GM18907 (cell line): ENCODE results near the gene LCLAT1.
"Not testable (repeated sequence)": the region's sequence is repeated elsewhere in the genome, so short reads cannot be mapped to it uniquely, and the experiment has no call there.

Source experiments
- ATAC-seq: cut with Tn5 transposase; IDR thresholded peaks from one replicate; pipeline ENCODE4 v1.9.1; 2021; ENCODE audit warnings: mild to moderate bottlenecking, moderate library complexity; ENCODE audit not compliant: unreplicated experiment

Gene LCLAT1

GRCh38 chr2:30484995-30485394, 37.9 kb downstream of the LCLAT1 start:
- no peak for ATAC-seq

- ATAC-seq, result no peak
These were observed 39.6 kb downstream of the LCLAT1 start for GRCh38 chr2:30486655-30487054.

- no peak for ATAC-seq
These were observed 40.6 kb downstream of the LCLAT1 start for GRCh38 chr2:30487603-30488002.

- ATAC-seq, result no peak
These were observed 41.1 kb downstream of the LCLAT1 start for GRCh38 chr2:30488012-30488659.

GRCh38 chr2:30491225-30491624, 44.2 kb downstream of the LCLAT1 start:
- no peak for ATAC-seq

GRCh38 chr2:30492185-30492584, 45.1 kb downstream of the LCLAT1 start:
- no peak for ATAC-seq

- no peak for ATAC-seq
These were observed 45.6 kb downstream of the LCLAT1 start for GRCh38 chr2:30492619-30493018.

GRCh38 chr2:30493440-30493839, 46.4 kb downstream of the LCLAT1 start:
- no peak for ATAC-seq

GRCh38 chr2:30495896-30496295, 48.9 kb downstream of the LCLAT1 start:
- ATAC-seq, result not testable (repeated sequence)

- no peak for ATAC-seq
These were observed 52.6 kb downstream of the LCLAT1 start for GRCh38 chr2:30499681-30500080.

GRCh38 chr2:30500699-30501098, 53.7 kb downstream of the LCLAT1 start:
- ATAC-seq, result no peak

GRCh38 chr2:30502310-30502709, 55.3 kb downstream of the LCLAT1 start:
- no peak for ATAC-seq

- no peak for ATAC-seq
These were observed 56.1 kb downstream of the LCLAT1 start for GRCh38 chr2:30503007-30503694.

- ATAC-seq, result no peak
These were observed 56.6 kb downstream of the LCLAT1 start for GRCh38 chr2:30503695-30504052.

GRCh38 chr2:30504731-30505130, 57.7 kb downstream of the LCLAT1 start:
- ATAC-seq, result no peak

- ATAC-seq, result peak; percentile 58
These were observed 58.6 kb downstream of the LCLAT1 start for GRCh38 chr2:30505500-30506180.

- ATAC-seq, result not testable (repeated sequence)
These were observed 60.4 kb downstream of the LCLAT1 start for GRCh38 chr2:30507460-30507859.

- no peak for ATAC-seq
These were observed 62.7 kb downstream of the LCLAT1 start for GRCh38 chr2:30509716-30510115.

- ATAC-seq, result no peak
These were observed 63.4 kb downstream of the LCLAT1 start for GRCh38 chr2:30510409-30510808.

- ATAC-seq, result no peak
These were observed 64.4 kb downstream of the LCLAT1 start for GRCh38 chr2:30511122-30512083.
